Upper lobe of right lung (tissue), 1 donor: ENCODE measurements around the gene STRC. TPM values are rescaled to one million over a fixed set of nuclear protein-coding genes. Genes with fewer than 3 reads are reported as not detected.
"Not testable (repeated sequence)": the region's sequence is repeated elsewhere in the genome, so short reads cannot be mapped to it uniquely, and the experiment has no call there.

Source experiments
- ATAC-seq: fragments of 200-7000 bp; cut with Tn5 transposase; one replicate; pipeline ENCODE4 v1.9.1; 2020; ENCODE audit warnings: mild to moderate bottlenecking, moderate library complexity
- DNase-seq: peaks from one replicate; pipeline ENCODE4 v3.0.0-alpha.2; 2020
- H3K27ac ChIP-seq: fragments of 200-600 bp; one replicate; pipeline ENCODE4 v1.8.0; 2022
- H3K27me3 ChIP-seq: fragments of 200-600 bp; one replicate; pipeline ENCODE4 v1.8.0; 2022; ENCODE audit warnings: mild to moderate bottlenecking
- H3K36me3 ChIP-seq: fragments of 200-600 bp; one replicate; pipeline ENCODE4 v1.8.0; 2022
- H3K4me1 ChIP-seq: fragments of 200-600 bp; one replicate; pipeline ENCODE4 v1.8.0; 2022
- H3K4me3 ChIP-seq: fragments of 200-600 bp; one replicate; pipeline ENCODE4 v1.8.0; 2022; ENCODE audit warnings: mild to moderate bottlenecking
- H3K9me3 ChIP-seq: fragments of 200-600 bp; one replicate; pipeline ENCODE4 v1.8.0; 2022
- intact Hi-C: fragments of 100-400 bp; cut with DNase I; formaldehyde crosslinking; loops from one replicate; pipeline ENCODE4 v1.11.0; 2022
- long read RNA-seq: library from polyadenylated mRNA; unstranded; transcript quantifications from one replicate; pipeline ENCODE4 v2.0.0, GENCODE V29; 2021
- total RNA-seq: library from RNA; stranded (reverse); fragmentation: NEBNext Ultra II Directional; extraction: Animal tissue kit (Norgen Biotek cat#: 25700); gene quantifications from one replicate; pipeline ENCODE4 v1.2.1, GENCODE V29; 2021
- TF ChIP-seq, protein P1 (sequence below): fragments of 200-600 bp; IDR thresholded peaks from one replicate; pipeline ENCODE4 v1.8.0; 2022; ENCODE audit warnings: antibody characterized with exemption
- donor health status: DM: no; HTN: yes; CAD: no; lungs with severe emphysema.

The STRC gene
- total RNA-seq, result not detected
- long read RNA-seq, result 0 reads

DNA sequence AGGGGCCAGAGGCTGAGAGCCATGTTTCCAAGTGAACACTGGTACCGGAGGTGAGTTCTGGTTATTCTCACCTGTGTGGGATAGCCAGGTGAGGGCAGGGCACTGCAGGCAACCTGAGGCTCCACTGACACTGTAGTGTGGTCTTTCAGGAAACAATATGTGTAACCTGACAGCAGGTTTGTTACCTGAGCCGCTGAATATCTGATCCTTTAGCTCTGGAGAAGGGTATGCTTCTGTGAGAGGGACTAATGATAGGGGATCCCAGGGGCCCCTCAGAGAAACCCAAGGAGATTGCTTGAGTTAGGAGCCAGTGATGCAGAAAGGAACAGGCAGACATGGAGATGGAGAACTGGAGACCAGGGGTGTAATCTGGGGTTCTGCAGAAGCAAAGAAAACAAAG, at the start of gene STRC:
Gene STRC, minus strand, starts transcription at position 101 of the 400 bp plus-strand sequence. Its CDS starts 78 bp downstream, at position 23.
- DNase-seq, H3K27me3 ChIP-seq, H3K27ac ChIP-seq, intact Hi-C loops, H3K9me3 ChIP-seq, H3K4me1 ChIP-seq, H3K36me3 ChIP-seq, ATAC-seq, H3K4me3 ChIP-seq: not testable (repeated sequence)

DNA sequence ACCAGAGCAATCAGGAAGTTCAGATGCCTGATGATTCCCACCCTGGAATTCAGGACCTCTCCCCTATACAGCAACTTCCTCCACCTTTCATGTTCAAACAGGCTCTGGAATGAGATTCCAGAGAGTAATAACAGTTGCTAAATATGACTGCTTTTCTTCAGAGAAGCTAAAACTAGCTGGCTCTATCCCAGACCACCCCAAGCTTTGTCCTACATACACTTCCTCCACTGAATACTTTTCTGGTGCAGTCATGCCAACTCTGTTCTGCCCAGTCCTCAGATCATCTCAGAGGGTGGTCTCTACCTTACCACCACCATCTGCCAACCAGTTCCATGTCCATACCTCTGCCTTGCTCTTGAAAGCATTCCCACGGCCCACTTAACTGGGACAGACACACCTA, 47.6 kb upstream of the STRC start:
- H3K9me3 ChIP-seq, DNase-seq, H3K4me1 ChIP-seq, ATAC-seq, H3K27ac ChIP-seq, intact Hi-C loops, H3K27me3 ChIP-seq, H3K4me3 ChIP-seq, H3K36me3 ChIP-seq: not testable (repeated sequence)

DNA sequence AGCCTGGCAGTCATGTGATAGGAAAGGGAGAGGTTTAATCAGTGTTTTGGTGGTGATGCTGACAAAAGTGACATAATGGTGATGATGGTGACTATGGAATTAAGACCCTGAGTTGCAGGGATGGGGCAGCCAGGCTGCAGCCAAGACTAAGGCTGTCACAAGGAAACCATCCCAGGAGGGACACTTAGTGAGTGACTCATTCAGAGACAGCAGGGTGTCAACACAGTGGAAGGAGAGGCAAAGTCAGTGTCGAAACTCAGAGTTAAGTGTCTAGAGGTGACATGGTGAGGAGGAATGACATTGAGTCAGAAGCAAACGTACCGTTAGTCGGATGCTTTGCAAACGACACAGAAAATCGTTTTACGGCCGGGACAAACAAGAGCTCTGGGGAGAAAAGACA, 44.7 kb upstream of the STRC start:
- H3K4me3 ChIP-seq, ATAC-seq, H3K27ac ChIP-seq, intact Hi-C loops, DNase-seq, H3K4me1 ChIP-seq, H3K27me3 ChIP-seq, H3K36me3 ChIP-seq, H3K9me3 ChIP-seq: not testable (repeated sequence)

DNA sequence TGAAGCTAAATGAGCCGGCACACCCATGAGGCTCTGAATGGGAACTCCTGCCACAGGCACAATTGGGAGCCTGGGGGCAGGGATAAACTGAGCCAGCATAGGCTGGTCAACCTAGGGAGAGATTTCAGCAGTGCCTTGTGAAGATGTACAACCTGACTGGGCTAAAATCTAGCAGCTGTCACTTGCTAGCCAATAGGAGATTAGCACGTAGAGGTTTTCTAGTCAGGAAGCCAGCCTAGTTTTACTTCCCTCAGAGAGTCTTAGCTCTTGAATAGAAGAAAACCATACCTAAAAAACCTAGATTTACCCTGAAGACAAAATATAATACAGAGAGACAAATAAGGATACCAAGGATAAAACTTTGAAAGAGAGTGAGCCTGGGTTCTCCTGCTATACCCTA, 43.7 kb upstream of the STRC start:
- H3K36me3 ChIP-seq, H3K4me1 ChIP-seq, ATAC-seq, H3K27ac ChIP-seq, intact Hi-C loops, H3K9me3 ChIP-seq, H3K27me3 ChIP-seq, DNase-seq, H3K4me3 ChIP-seq: not testable (repeated sequence)

DNA sequence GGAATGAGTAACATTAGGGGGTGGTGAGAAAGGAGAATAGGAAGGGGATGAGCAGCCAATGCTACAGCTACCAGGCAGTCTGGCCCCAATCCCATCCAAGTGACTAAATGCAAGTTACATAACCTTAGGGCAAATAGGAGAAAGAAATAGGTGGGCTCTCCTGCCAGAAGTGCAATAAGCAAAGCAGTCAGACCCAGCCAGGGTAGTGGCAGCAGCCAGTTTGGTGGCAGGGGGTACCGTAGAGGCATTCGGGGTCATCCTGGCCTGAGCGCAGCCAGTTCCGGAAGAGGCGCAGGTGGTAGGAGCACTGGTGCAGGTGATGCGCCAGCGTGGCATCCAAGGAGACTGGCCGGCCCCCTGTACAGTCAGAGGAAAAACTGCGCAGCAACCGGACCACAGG, 41.1 kb upstream of the STRC start:
- H3K27me3 ChIP-seq, intact Hi-C loops, H3K27ac ChIP-seq, ATAC-seq, H3K4me1 ChIP-seq, H3K36me3 ChIP-seq, H3K9me3 ChIP-seq, DNase-seq, H3K4me3 ChIP-seq: not testable (repeated sequence)

DNA sequence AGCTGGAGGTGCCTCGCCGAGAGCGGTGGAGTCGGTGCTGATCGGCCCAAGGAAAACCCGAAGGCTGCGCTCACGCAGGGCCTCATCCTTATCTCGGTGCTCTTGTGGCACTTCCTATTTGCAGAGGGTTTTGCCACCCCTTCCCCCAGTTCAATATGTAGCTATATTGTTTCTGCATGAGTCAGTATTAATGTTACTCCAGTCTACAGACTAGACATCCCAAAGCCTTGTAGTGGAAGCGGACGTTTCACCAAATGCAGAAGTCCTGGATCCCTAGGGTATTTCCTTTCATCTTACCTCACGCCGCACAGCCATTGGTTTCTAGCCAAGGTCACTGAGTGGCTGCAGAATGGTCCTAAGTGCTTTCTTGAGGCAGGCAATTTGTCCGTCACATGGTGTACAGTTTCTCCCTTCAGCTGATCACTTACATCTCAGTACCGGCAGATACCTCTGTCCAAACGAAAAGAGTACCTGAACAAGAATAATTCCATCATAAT, 30.9 kb upstream of the STRC start:
- intact Hi-C loops, H3K9me3 ChIP-seq, H3K4me3 ChIP-seq, H3K27me3 ChIP-seq, DNase-seq, H3K27ac ChIP-seq, H3K4me1 ChIP-seq, H3K36me3 ChIP-seq: not testable (repeated sequence)
- ATAC-seq, result peak; percentile 40

DNA sequence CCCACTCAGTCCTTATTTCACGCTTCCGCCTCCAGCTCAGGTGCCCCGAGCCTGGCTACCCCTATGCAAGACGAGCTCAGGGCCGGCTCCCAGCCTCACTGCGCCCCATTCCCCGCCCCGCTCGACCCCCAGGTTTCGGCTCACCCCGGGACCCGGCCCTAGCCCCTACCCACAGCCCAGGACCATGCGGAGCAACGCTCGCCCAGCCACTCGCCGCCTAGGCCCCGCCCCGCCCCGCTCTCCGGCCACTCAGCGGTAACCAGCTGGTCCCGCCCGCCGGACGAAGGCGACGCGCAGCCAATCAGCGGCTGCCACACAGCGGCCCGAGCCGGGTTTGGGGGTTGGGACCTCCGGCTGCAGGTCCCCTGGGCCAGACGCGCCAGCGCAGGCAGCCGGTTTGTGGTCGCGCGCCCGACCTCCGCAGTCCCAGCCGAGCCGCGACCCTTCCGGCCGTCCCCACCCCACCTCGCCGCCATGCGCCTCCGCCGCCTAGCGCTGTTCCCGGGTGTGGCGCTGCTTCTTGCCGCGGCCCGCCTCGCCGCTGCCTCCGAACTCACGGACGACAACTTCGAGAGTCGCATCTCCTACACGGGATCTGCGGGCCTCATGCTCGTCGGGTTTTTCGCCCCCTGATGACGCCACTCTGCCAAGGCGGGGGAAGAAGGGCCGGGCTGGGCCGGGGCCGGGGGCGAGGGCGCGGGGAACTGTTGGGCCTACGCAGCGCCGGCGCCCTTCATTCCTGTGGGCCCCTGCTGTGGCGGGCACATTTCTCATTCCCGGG, 30.2 kb upstream of the STRC start, which contains the start of gene CATSPER2:
Gene CATSPER2, minus strand, starts transcription at position 196 of the 781 bp plus-strand sequence. CDS start 783 bp downstream, outside the sequence.
- H3K36me3 ChIP-seq, result no peaks in the 10 kb centered on the region
- peak; percentile 55 for ATAC-seq
- TF ChIP-seq, protein P1, sequence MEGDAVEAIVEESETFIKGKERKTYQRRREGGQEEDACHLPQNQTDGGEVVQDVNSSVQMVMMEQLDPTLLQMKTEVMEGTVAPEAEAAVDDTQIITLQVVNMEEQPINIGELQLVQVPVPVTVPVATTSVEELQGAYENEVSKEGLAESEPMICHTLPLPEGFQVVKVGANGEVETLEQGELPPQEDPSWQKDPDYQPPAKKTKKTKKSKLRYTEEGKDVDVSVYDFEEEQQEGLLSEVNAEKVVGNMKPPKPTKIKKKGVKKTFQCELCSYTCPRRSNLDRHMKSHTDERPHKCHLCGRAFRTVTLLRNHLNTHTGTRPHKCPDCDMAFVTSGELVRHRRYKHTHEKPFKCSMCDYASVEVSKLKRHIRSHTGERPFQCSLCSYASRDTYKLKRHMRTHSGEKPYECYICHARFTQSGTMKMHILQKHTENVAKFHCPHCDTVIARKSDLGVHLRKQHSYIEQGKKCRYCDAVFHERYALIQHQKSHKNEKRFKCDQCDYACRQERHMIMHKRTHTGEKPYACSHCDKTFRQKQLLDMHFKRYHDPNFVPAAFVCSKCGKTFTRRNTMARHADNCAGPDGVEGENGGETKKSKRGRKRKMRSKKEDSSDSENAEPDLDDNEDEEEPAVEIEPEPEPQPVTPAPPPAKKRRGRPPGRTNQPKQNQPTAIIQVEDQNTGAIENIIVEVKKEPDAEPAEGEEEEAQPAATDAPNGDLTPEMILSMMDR, result no peak
- no peak for DNase-seq
- no peak within 1 kb of the TSS for H3K27ac ChIP-seq
- intact Hi-C loops, result no loop called here
- no peaks in the 10 kb centered on the region for H3K9me3 ChIP-seq
- no peaks in the 10 kb centered on the region for H3K27me3 ChIP-seq
- no peaks in the 10 kb centered on the region for H3K4me1 ChIP-seq
- H3K4me3 ChIP-seq, result no peak within 1 kb of the TSS

DNA sequence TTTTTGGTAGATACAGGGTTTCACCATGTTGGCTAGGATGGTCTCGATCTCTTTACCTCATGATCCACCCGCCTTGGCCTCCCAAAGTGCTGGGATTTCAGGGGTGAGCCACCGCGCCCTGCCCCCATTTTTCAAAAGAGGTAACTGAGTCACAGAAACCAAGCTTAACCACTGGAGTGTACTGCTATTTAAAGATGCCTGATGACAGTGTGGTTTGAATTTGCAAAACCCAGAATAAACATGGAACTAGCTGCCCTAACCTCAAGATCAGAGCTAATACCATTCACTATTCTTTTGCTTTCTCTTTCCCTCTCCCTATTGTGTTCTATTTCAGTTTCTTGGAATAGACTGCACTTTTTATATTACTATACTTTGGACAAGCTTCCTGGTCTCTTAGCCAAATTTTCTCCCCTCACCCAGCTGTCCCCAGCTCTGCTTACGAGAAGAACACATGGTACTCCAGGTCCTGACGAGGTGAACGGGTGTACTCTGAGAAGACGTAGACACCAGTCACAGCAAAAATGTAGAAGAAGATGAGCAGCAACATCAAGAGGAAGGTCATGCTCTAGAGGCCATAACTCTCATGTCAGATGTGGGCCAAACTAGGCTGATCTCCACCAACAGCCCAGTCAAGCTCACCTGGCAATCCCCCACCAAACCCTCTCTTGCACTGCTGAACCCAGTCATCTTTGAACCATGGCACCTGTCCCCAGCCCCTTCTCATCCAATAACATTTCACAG, 20.0 kb upstream of the STRC start:
- H3K36me3 ChIP-seq, H3K27me3 ChIP-seq, DNase-seq, intact Hi-C loops, ATAC-seq, H3K27ac ChIP-seq, H3K4me3 ChIP-seq, H3K4me1 ChIP-seq, H3K9me3 ChIP-seq: not testable (repeated sequence)

DNA sequence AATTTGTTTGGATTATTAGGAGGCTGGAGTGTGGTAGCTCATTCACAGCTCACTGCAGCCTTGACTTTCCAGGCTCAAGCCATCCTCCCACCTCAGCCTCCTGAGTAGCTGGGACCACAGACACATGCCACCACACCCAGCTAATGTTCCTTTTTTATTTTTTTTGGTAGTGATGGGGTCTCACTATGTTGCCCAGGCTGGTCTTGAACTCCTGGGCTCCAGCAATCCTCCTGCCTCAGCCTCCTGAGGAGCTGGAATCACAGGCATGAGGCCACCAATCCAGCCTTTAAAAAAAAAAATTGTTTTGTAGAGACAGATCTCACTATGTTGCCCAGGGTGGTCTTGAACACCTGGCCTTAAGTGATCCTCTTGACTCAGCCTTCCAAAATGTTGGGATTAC, 8.3 kb upstream of the STRC start:
- H3K4me3 ChIP-seq, intact Hi-C loops, H3K4me1 ChIP-seq, H3K27me3 ChIP-seq, DNase-seq, ATAC-seq, H3K27ac ChIP-seq, H3K36me3 ChIP-seq, H3K9me3 ChIP-seq: not testable (repeated sequence)
